ENCODE measurements around the gene ASCL2.

DNA sequence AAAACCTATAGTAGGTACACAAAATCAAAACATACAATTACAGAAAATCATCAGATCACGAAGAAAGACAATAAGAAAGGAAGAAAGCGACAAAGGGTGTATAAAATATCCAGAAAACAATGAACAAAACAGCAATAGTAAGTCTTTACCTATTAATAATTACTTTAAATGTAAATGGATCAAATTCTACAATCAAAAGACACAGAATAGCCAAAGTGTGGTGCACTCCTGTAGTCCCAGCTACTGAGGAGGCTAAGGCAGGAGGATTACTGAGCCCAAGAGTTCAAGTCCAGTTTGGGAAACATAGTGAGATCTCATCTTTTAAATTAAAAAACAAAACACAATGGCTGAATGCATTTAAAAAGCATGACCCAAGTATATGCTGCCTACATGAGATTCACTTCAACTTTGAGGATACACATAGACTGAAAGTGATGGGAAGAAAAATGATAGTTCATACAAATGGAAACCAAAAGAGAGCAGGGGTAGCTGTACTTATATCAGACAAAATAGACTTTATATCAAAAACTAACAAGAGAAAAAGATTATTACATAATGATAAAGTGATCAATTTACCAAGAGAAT is 40.6 kb downstream of the ASCL2 start:
- TF ChIP-seq CTCF (IDR thresholded peaks at IDR 0.05), result no peak
- TF ChIP-seq POLR2A (IDR thresholded peaks at IDR 0.05), result no peak
